C4-2B (cell line): Measurements from ENCODE around the gene THRB.

Experiments used
- H3K27ac ChIP-seq: fragments of 450-650 bp; 2 replicates; pipeline ENCODE4 v1.5.1; 2017
- CTCF ChIP-seq: fragments of 450-650 bp; conservative IDR thresholded peaks from 2 replicates; pipeline ENCODE4 v1.5.1; 2017; ENCODE audit warnings: mild to moderate bottlenecking
- ZFX ChIP-seq: fragments of 450-650 bp; IDR thresholded peaks from 2 replicates; pipeline ENCODE4 v1.6.1; 2017

Gene THRB

GRCh38 chr3:24385012-24385615 lies 109.5 kb downstream of the THRB start:
- H3K27ac ChIP-seq, result no peak overlapping the region
- TF ChIP-seq CTCF (no peak), ZFX (no peak)

- no peak overlapping the region for H3K27ac ChIP-seq
- TF ChIP-seq CTCF, result no peak
- TF ChIP-seq ZFX, result no peak
These were observed 112.0 kb downstream of the THRB start for GRCh38 chr3:24382647-24383046.

GRCh38 chr3:24379936-24380335 lies 114.7 kb downstream of the THRB start:
- H3K27ac ChIP-seq, result no peak overlapping the region
- TF ChIP-seq CTCF (no peak), ZFX (no peak)

GRCh38 chr3:24378313-24378712 lies 116.3 kb downstream of the THRB start:
- no peak for TF ChIP-seq CTCF
- no peak for TF ChIP-seq ZFX

GRCh38 chr3:24377218-24377993 lies 117.2 kb downstream of the THRB start:
- peak overlapping the region; percentile 19; the same call in 1 of the 2 replicates for H3K27ac ChIP-seq
- no peak for TF ChIP-seq ZFX
- no peak for TF ChIP-seq CTCF

More at GRCh38 chr3:24378313-24378712, 116.3 kb downstream of the THRB start:
- H3K27ac ChIP-seq, result no peak overlapping the region

GRCh38 chr3:24375947-24376384 lies 118.7 kb downstream of the THRB start:
- peak overlapping the region; percentile 27; the same call in 1 of the 2 replicates for H3K27ac ChIP-seq
- TF ChIP-seq CTCF (0 out of 2 replicates have a peak, but pooled peaks have one; percentile 9), ZFX (no peak)

GRCh38 chr3:24374801-24375200 lies 119.8 kb downstream of the THRB start:
- TF ChIP-seq ZFX, result no peak
- no peak for TF ChIP-seq CTCF
- H3K27ac ChIP-seq, result no peak overlapping the region
